Stimulated activated CD4-positive, alpha-beta T cell treated with anti-CD3 and anti-CD28 coated beads, Interleukin-2, amount 100 ng/mL, for 48 hours (primary cell): ENCODE data around the gene CASP8.
"Not testable (repeated sequence)": the region's sequence is repeated elsewhere in the genome, so short reads cannot be mapped to it uniquely, and the experiment has no call there.

Experiments
- DNase-seq, 2 donors: peaks; one replicate each; pipeline ENCODE4 v3.0.0-alpha.2; 2020

The CASP8 gene

GRCh38 chr2:201271917-201272316, 11.6 kb downstream of the CASP8 start:
- DNase-seq, result no peak

GRCh38 chr2:201273330-201273983, 13.1 kb downstream of the CASP8 start:
- DNase-seq, result no peak

- no peak for DNase-seq
Measured at GRCh38 chr2:201275069-201275468, 14.7 kb downstream of the CASP8 start.

- no peak for DNase-seq
Measured at GRCh38 chr2:201275990-201276389, 15.7 kb downstream of the CASP8 start.

- DNase-seq, result no peak
Measured at GRCh38 chr2:201276511-201276910, 16.2 kb downstream of the CASP8 start.

GRCh38 chr2:201279079-201279478, 18.7 kb downstream of the CASP8 start:
- DNase-seq, result no peak

GRCh38 chr2:201280191-201281040, 20.1 kb downstream of the CASP8 start:
- DNase-seq, result no peak

GRCh38 chr2:201285499-201285898, 25.2 kb downstream of the CASP8 start:
- DNase-seq, result no peak

GRCh38 chr2:201290457-201291148, 30.3 kb downstream of the CASP8 start:
- not testable (repeated sequence) for DNase-seq

GRCh38 chr2:201298462-201299052, 38.2 kb downstream of the CASP8 start:
- no peak for DNase-seq

GRCh38 chr2:201299929-201300328, 39.6 kb downstream of the CASP8 start:
- DNase-seq, result not testable (repeated sequence)

- DNase-seq, result no peak
Measured at GRCh38 chr2:201307876-201308275, 47.5 kb downstream of the CASP8 start.

- DNase-seq, result no peak
Measured at GRCh38 chr2:201308914-201309313, 48.6 kb downstream of the CASP8 start.

- no peak for DNase-seq
Measured at GRCh38 chr2:201313362-201313761, 53.0 kb downstream of the CASP8 start.

- no peak for DNase-seq
Measured at GRCh38 chr2:201319511-201319910, 59.2 kb downstream of the CASP8 start.

GRCh38 chr2:201320257-201320656, 59.9 kb downstream of the CASP8 start:
- DNase-seq, result no peak

- no peak for DNase-seq
Measured at GRCh38 chr2:201320701-201321100, 60.4 kb downstream of the CASP8 start.

- DNase-seq, result no peak
Measured at GRCh38 chr2:201322772-201323171, 62.4 kb downstream of the CASP8 start.

- DNase-seq, result no peak
Measured at GRCh38 chr2:201327678-201328077, 67.3 kb downstream of the CASP8 start.

GRCh38 chr2:201329409-201329808, 69.1 kb downstream of the CASP8 start:
- DNase-seq, result no peak
